Right renal cortex interstitium (tissue), 3 donors: ENCODE data around the gene LRMDA. TPM values are rescaled to one million over a fixed set of nuclear protein-coding genes. Genes with fewer than 3 reads are reported as not detected.

ENCODE experiments used
- DNase-seq, 3 donors: peaks; one replicate each; pipeline ENCODE4 v3.0.0-alpha.2; 2013; ENCODE audit warnings: low read depth in 3 of 3, low spot score in 2 of 3
- polyA plus RNA-seq, 3 donors: library from polyadenylated mRNA; unstranded; fragments of 120-200 nt; gene quantifications; one replicate each; pipeline ENCODE4 v1.2.1, GENCODE V29; 2013; ENCODE audit not compliant: insufficient read length in 3 of 3

LRMDA gene
- polyA plus RNA-seq, 3 donors, result 20.9 to 21.7 (median 21.2) TPM

GRCh38 chr10:76029782-76030181 is 598.4 kb downstream of the LRMDA start:
- DNase-seq, result no peak

- no peak for DNase-seq
These were observed 599.7 kb downstream of the LRMDA start for GRCh38 chr10:76031099-76031498.

GRCh38 chr10:76031769-76032699 is 600.6 kb downstream of the LRMDA start:
- no peak for DNase-seq

- DNase-seq, result no peak
These were observed 601.2 kb downstream of the LRMDA start for GRCh38 chr10:76032700-76033039.

GRCh38 chr10:76033457-76034196 is 602.2 kb downstream of the LRMDA start:
- no peak for DNase-seq

GRCh38 chr10:76034353-76035205 is 603.2 kb downstream of the LRMDA start:
- DNase-seq, result peak in 1 of 3 donors; percentile 41

- no peak for DNase-seq
These were observed 604.0 kb downstream of the LRMDA start for GRCh38 chr10:76035206-76036110.

- DNase-seq, result peak in 1 of 3 donors; percentile 70
These were observed 604.9 kb downstream of the LRMDA start for GRCh38 chr10:76036111-76036940.

GRCh38 chr10:76036962-76037361 is 605.5 kb downstream of the LRMDA start:
- no peak for DNase-seq

GRCh38 chr10:76037531-76038155 is 606.2 kb downstream of the LRMDA start:
- DNase-seq, result no peak

GRCh38 chr10:76038696-76039095 is 607.3 kb downstream of the LRMDA start:
- DNase-seq, result no peak

GRCh38 chr10:76040107-76040829 is 608.8 kb downstream of the LRMDA start:
- no peak for DNase-seq

GRCh38 chr10:76040830-76041220 is 609.4 kb downstream of the LRMDA start:
- DNase-seq, result no peak

- DNase-seq, result no peak
These were observed 610.1 kb downstream of the LRMDA start for GRCh38 chr10:76041551-76041950.

- DNase-seq, result no peak
These were observed 611.8 kb downstream of the LRMDA start for GRCh38 chr10:76043261-76043660.

GRCh38 chr10:76044751-76045150 is 613.3 kb downstream of the LRMDA start:
- DNase-seq, result no peak

- DNase-seq, result no peak
These were observed 613.8 kb downstream of the LRMDA start for GRCh38 chr10:76045174-76045573.

GRCh38 chr10:76047521-76047920 is 616.1 kb downstream of the LRMDA start:
- DNase-seq, result no peak
